PC-9 (cell line): Measurements from ENCODE around the gene COPS6. TPM values are rescaled to one million over a fixed set of nuclear protein-coding genes. Genes with fewer than 3 reads are reported as not detected.

Experiments
- BruUV-seq: library from RNA; stranded (reverse); fragments of 400-500 nt; replicated peaks from 2 replicates; lab custom pipeline; 2021; lab: Mats Ljungman, UMichigan
- CTCF ChIA-PET: fragments of 300-600 bp; sonication (Branson Sonifier 250); formaldehyde crosslinking; loops from one replicate; lab custom pipeline; 2022; ENCODE audit warnings: antibody characterized with exemption; lab: Charles Lee
- POLR2A ChIA-PET: fragments of 300-600 bp; sonication (Branson Sonifier 250); formaldehyde crosslinking; loops from one replicate; lab custom pipeline; 2022; ENCODE audit warnings: antibody characterized with exemption; ENCODE audit not compliant: unreplicated experiment; lab: Charles Lee
- DNase-seq, 2 experiments: peaks; one replicate each; pipeline versions ENCODE4 v3.0.0 to v3.0.0-alpha.2; 2015 to 2022; ENCODE audit warnings: mixed read lengths in 1 of 2
- H2AFZ ChIP-seq: fragments of 200-600 bp; sonication (generic); 2 replicates; pipeline ENCODE4 v1.8.1; 2017; ENCODE audit warnings: antibody characterized with exemption
- H3F3A ChIP-seq: fragments of 200-600 bp; sonication (generic); 2 replicates; pipeline ENCODE4 v1.8.1; 2017; ENCODE audit warnings: antibody characterized with exemption, mild to moderate bottlenecking, low read depth; ENCODE audit not compliant: insufficient read depth
- H3K27ac ChIP-seq: fragments of 200-600 bp; sonication (generic); 2 replicates; pipeline ENCODE4 v1.6.1; 2016; ENCODE audit warnings: mixed run types
- H3K27me3 ChIP-seq: fragments of 200-600 bp; sonication (generic); 2 replicates; pipeline ENCODE4 v1.6.1; 2016; ENCODE audit warnings: low read depth, mixed run types; ENCODE audit not compliant: insufficient read depth
- H3K36me3 ChIP-seq: fragments of 200-600 bp; sonication (generic); 2 replicates; pipeline ENCODE4 v1.6.1; 2016; ENCODE audit warnings: low read depth, mixed run types
- H3K4me1 ChIP-seq: fragments of 200-600 bp; sonication (generic); replicated peaks from 2 replicates; pipeline ENCODE4 v1.6.1; 2016; ENCODE audit warnings: mixed run types; ENCODE audit not compliant: insufficient read depth
- H3K4me2 ChIP-seq: fragments of 200-600 bp; sonication (generic); 2 replicates; pipeline ENCODE4 v1.6.1; 2017; ENCODE audit warnings: mixed run types
- H3K4me3 ChIP-seq: fragments of 200-600 bp; sonication (generic); 2 replicates; pipeline ENCODE4 v1.6.1; 2016; ENCODE audit warnings: mixed run types
- H3K79me2 ChIP-seq: fragments of 200-600 bp; sonication (generic); 2 replicates; pipeline ENCODE4 v1.6.1; 2017; ENCODE audit warnings: low read depth, mixed run types
- H3K9me2 ChIP-seq: fragments of 200-600 bp; sonication (generic); 2 replicates; pipeline ENCODE4 v1.8.1; 2017; ENCODE audit warnings: mild to moderate bottlenecking; ENCODE audit not compliant: insufficient read depth
- H3K9me3 ChIP-seq: fragments of 200-600 bp; sonication (generic); 2 replicates; pipeline ENCODE4 v1.8.1; 2016; ENCODE audit warnings: low read depth; ENCODE audit not compliant: insufficient read depth
- H4K20me1 ChIP-seq: fragments of 200-600 bp; sonication (generic); 2 replicates; pipeline ENCODE4 v1.8.1; 2017; ENCODE audit not compliant: insufficient read depth
- EZH2 ChIP-seq: fragments of 200-600 bp; sonication (generic); IDR thresholded peaks from 2 replicates; pipeline ENCODE4 v1.8.0; 2017; ENCODE audit warnings: antibody characterized with exemption, low read depth
- intact Hi-C: fragments of 100-400 bp; cut with micrococcal nuclease; formaldehyde crosslinking; loops from one replicate; pipeline ENCODE4 v1.10.0; 2022; ENCODE audit not compliant: unreplicated experiment
- total RNA-seq: library from RNA; stranded (reverse); gene quantifications from 2 replicates; pipeline ENCODE4 v1.2.3, GENCODE V29; 2021
- TF ChIP-seq, protein P1 (sequence below): fragments of 200-600 bp; sonication (generic); conservative IDR thresholded peaks from 2 replicates; pipeline ENCODE4 v1.6.1; 2017; ENCODE audit warnings: mixed run types, antibody characterized with exemption, mild to moderate bottlenecking, moderate library complexity

Gene COPS6
- total RNA-seq, 1 experiment from 2014 or later: 145 TPM

DNA sequence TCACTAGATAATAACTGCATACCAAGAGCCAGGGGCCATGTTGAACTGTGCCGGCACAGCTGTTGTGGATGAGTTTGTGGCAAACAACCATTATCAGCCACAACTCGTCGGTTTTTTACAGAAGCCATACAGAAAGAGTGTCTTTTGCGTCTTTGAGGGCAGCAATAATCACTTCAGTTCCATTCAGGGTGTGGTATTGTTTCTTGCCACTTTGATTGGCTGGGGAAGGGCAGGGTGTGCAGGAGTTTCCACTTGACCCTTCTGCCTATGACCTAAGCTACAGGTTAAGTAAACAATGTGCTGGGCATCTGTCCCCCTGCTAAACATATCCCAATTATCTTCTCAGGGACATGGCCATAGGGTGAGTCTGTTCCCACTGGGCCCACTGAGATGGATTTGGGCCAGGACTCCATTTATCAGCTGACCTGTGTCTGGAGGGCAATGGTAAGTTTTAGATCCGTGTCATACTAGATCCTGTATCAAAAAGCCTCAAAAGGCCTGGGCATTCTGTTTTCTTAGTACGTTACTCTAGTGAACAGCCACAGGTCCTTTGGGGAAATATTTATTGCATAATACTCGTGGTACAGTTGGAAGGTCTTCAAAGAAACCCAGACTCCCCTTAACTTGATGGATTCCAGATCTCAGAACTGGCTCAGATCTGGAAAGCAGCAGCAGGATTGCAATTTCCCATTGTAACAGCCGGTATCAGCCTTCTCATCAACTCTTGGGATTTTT lies 23.1 kb upstream of the COPS6 start:
- no peak overlapping the region for H3K4me2 ChIP-seq
- H3K4me3 ChIP-seq: no peak overlapping the region
- H3K4me1 ChIP-seq: no peaks in the 10 kb centered on the region
- no peaks in the 10 kb centered on the region for H3K79me2 ChIP-seq
- H2AFZ ChIP-seq: no peak overlapping the region
- H3K27me3 ChIP-seq: no peaks in the 10 kb centered on the region
- H3K36me3 ChIP-seq: peaks cover 23% of the 10 kb centered on the region
- intact Hi-C loops: no loop called here
- H3F3A ChIP-seq: peaks cover 14% of the 10 kb centered on the region; the same call in 1 of the 2 replicates
- H4K20me1 ChIP-seq: no peaks in the 10 kb centered on the region
- H3K9me3 ChIP-seq: peaks cover 10% of the 10 kb centered on the region
- no TSS peak for BruUV-seq
- POLR2A ChIA-PET: no interaction called here
- H3K9me2 ChIP-seq: no peaks in the 10 kb centered on the region
- CTCF ChIA-PET: no interaction called here
- no peak overlapping the region for H3K27ac ChIP-seq
- DNase-seq: no peak
- TF ChIP-seq, protein P1, sequence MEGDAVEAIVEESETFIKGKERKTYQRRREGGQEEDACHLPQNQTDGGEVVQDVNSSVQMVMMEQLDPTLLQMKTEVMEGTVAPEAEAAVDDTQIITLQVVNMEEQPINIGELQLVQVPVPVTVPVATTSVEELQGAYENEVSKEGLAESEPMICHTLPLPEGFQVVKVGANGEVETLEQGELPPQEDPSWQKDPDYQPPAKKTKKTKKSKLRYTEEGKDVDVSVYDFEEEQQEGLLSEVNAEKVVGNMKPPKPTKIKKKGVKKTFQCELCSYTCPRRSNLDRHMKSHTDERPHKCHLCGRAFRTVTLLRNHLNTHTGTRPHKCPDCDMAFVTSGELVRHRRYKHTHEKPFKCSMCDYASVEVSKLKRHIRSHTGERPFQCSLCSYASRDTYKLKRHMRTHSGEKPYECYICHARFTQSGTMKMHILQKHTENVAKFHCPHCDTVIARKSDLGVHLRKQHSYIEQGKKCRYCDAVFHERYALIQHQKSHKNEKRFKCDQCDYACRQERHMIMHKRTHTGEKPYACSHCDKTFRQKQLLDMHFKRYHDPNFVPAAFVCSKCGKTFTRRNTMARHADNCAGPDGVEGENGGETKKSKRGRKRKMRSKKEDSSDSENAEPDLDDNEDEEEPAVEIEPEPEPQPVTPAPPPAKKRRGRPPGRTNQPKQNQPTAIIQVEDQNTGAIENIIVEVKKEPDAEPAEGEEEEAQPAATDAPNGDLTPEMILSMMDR: no peak
- TF ChIP-seq EZH2: no peak

- H3K27me3 ChIP-seq: no peaks in the 10 kb centered on the region
- no peak overlapping the region for H3K4me3 ChIP-seq
- no peaks in the 10 kb centered on the region for H3K79me2 ChIP-seq
- no peaks in the 10 kb centered on the region for H4K20me1 ChIP-seq
- H3K4me2 ChIP-seq: no peak overlapping the region
- no peak overlapping the region for H2AFZ ChIP-seq
- ChIA-PET CTCF (no interaction called here), POLR2A (no interaction called here)
- intact Hi-C loops: no loop called here
- peaks cover 23% of the 10 kb centered on the region for H3K9me3 ChIP-seq
- DNase-seq: no peak
- H3K4me1 ChIP-seq: no peaks in the 10 kb centered on the region
- H3K27ac ChIP-seq: no peak overlapping the region
- BruUV-seq: no TSS peak
- H3K36me3 ChIP-seq: peaks cover 37% of the 10 kb centered on the region
- peaks cover 14% of the 10 kb centered on the region; the same call in 1 of the 2 replicates for H3F3A ChIP-seq
- TF ChIP-seq, protein P1: no peak
- TF ChIP-seq EZH2: no peak
- H3K9me2 ChIP-seq: no peaks in the 10 kb centered on the region
Observed at GRCh38 chr7:100066953-100067352, 21.8 kb upstream of the COPS6 start.

DNA sequence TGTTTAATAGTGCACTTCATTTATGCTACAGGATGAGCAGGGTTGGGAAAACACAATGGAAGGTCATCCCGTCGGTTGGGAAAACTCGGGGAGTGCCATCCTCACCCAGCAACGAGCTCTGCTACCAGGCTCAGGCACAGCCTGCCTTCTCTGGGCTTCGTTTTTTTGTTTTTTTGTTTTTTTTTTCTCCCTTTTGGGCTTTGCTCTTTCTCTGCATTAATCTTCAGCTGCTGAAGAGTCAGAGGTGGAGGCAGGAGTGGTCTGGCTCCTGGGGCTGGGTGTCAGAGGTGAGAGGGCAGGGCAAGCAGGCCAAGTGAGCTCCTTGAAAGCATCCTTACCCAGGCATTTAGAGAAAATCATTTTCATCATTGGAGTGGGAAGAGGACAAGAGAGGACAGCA lies 18.8 kb upstream of the COPS6 start:
- CTCF ChIA-PET: no interaction called here
- no peak for TF ChIP-seq EZH2
- TF ChIP-seq, protein P1: no peak
- peaks cover 14% of the 10 kb centered on the region; the same call in 1 of the 2 replicates for H3F3A ChIP-seq
- no peak overlapping the region for H3K4me3 ChIP-seq
- no peaks in the 10 kb centered on the region for H3K4me1 ChIP-seq
- H2AFZ ChIP-seq: no peak overlapping the region
- POLR2A ChIA-PET: interaction anchor here (0.7 kb wide), 1 partner anchor 10 kb away, joined by 3 read pairs; no protein-coding TSS in a partner anchor
- peaks cover 64% of the 10 kb centered on the region for H3K36me3 ChIP-seq
- H3K9me3 ChIP-seq: peaks cover 52% of the 10 kb centered on the region
- no peak for DNase-seq
- intact Hi-C loops: no loop called here
- no peaks in the 10 kb centered on the region for H3K9me2 ChIP-seq
- no peak overlapping the region for H3K4me2 ChIP-seq
- no peaks in the 10 kb centered on the region for H3K27me3 ChIP-seq
- no peaks in the 10 kb centered on the region for H3K79me2 ChIP-seq
- no TSS peak for BruUV-seq
- H4K20me1 ChIP-seq: no peaks in the 10 kb centered on the region
- no peak overlapping the region for H3K27ac ChIP-seq
